Thoracic aorta (tissue), 2 donors: ENCODE measurements around the gene SLC15A1. TPM values are rescaled to one million over a fixed set of nuclear protein-coding genes. Genes with fewer than 3 reads are reported as not detected.

Experiments used
- ATAC-seq: fragments of 150-250 bp; one replicate; pipeline ENCODE4 v1.8.0; 2017; ENCODE audit warnings: low read depth; ENCODE audit not compliant: insufficient number of reproducible peaks, low FRiP score
- DNase-seq: peaks from one replicate; pipeline ENCODE4 v3.0.0-alpha.2; 2020; ENCODE audit warnings: low spot score
- H3K27ac ChIP-seq, 2 donors: fragments of 200-600 bp; sonication (generic); 1 replicate in 1 of 2; 2 replicates in 1 of 2; pipeline ENCODE4 v1.5.1; 2016; ENCODE audit warnings: mild to moderate bottlenecking in 2 of 2, moderate library complexity in 2 of 2
- H3K27me3 ChIP-seq: fragments of 200-600 bp; sonication (generic); replicated peaks from 2 replicates; pipeline ENCODE4 v1.6.0; 2016; ENCODE audit warnings: mild to moderate bottlenecking; ENCODE audit not compliant: insufficient read depth
- H3K36me3 ChIP-seq: fragments of 200-600 bp; sonication (generic); one replicate; pipeline ENCODE4 v1.5.1; 2016
- H3K4me1 ChIP-seq, 2 donors: fragments of 200-600 bp; sonication (generic); 1 replicate in 1 of 2; 2 replicates in 1 of 2; pipeline versions ENCODE4 v1.5.1 to v1.6.0; 2016; ENCODE audit warnings: low read depth in 2 of 2, mild to moderate bottlenecking in 1 of 2; ENCODE audit not compliant: control insufficient read depth in 1 of 2
- H3K4me3 ChIP-seq: fragments of 200-600 bp; sonication (generic); 2 replicates; pipeline ENCODE4 v1.5.1; 2016; ENCODE audit warnings: mild to moderate bottlenecking
- H3K9me3 ChIP-seq: fragments of 200-600 bp; sonication (generic); 2 replicates; pipeline ENCODE4 v1.5.1; 2016
- CTCF ChIP-seq: fragments of 200-600 bp; sonication (generic); IDR thresholded peaks from one replicate; pipeline ENCODE4 v1.5.1; 2019; ENCODE audit warnings: antibody characterized with exemption
- total RNA-seq, 2 donors: library from RNA; depleted of rRNA; stranded (reverse); fragments of >200 nt; gene quantifications; one replicate each; pipeline versions ENCODE4 v1.1.0 to v1.2.3, GENCODE V29; 2016

The SLC15A1 gene
- total RNA-seq, 2 donors from 2014 or later: not detected

- Histone ChIP-seq H3K27ac (no peak overlapping the region), H3K36me3 (no peaks in the 10 kb centered on the region), H3K4me1 (no peaks in the 10 kb centered on the region), H3K27me3 (no peaks in the 10 kb centered on the region), H3K4me3 (no peak overlapping the region), H3K9me3 (no peaks in the 10 kb centered on the region)
- no peak for DNase-seq
- ATAC-seq: no peak
- no peak for TF ChIP-seq CTCF
These were observed 26.3 kb upstream of the SLC15A1 start for GRCh38 chr13:98778749-98779148.

- no peak overlapping the region for H3K4me3 ChIP-seq
- DNase-seq (no peak), ATAC-seq (no peak)
- H3K27ac ChIP-seq: no peak overlapping the region
- no peaks in the 10 kb centered on the region for H3K27me3 ChIP-seq
- no peaks in the 10 kb centered on the region for H3K36me3 ChIP-seq
- H3K9me3 ChIP-seq: no peaks in the 10 kb centered on the region
- TF ChIP-seq CTCF: no peak
- H3K4me1 ChIP-seq: no peaks in the 10 kb centered on the region
These were observed 24.2 kb upstream of the SLC15A1 start for GRCh38 chr13:98776644-98777043.

GRCh38 chr13:98775844-98776598 lies 23.5 kb upstream of the SLC15A1 start:
- ATAC-seq (no peak), DNase-seq (no peak)
- H3K27ac ChIP-seq: no peak overlapping the region
- H3K27me3 ChIP-seq: no peaks in the 10 kb centered on the region
- TF ChIP-seq CTCF: no peak
- no peaks in the 10 kb centered on the region for H3K9me3 ChIP-seq
- H3K36me3 ChIP-seq: no peaks in the 10 kb centered on the region
- H3K4me1 ChIP-seq: no peaks in the 10 kb centered on the region
- no peak overlapping the region for H3K4me3 ChIP-seq

- no peaks in the 10 kb centered on the region for H3K9me3 ChIP-seq
- ATAC-seq: no peak
- no peak overlapping the region for H3K27ac ChIP-seq
- no peak for TF ChIP-seq CTCF
- no peaks in the 10 kb centered on the region for H3K4me1 ChIP-seq
- no peaks in the 10 kb centered on the region for H3K27me3 ChIP-seq
- H3K4me3 ChIP-seq: no peak overlapping the region
- no peak for DNase-seq
- no peaks in the 10 kb centered on the region for H3K36me3 ChIP-seq
These were observed 22.9 kb upstream of the SLC15A1 start for GRCh38 chr13:98775386-98775785.

- no peak for TF ChIP-seq CTCF
- no peak for DNase-seq
- Histone ChIP-seq H3K27me3 (no peaks in the 10 kb centered on the region), H3K9me3 (no peaks in the 10 kb centered on the region), H3K36me3 (no peaks in the 10 kb centered on the region), H3K4me3 (no peak overlapping the region), H3K27ac (no peak overlapping the region), H3K4me1 (no peaks in the 10 kb centered on the region)
- ATAC-seq: no peak
These were observed 22.3 kb upstream of the SLC15A1 start for GRCh38 chr13:98774776-98775175.
